Mesothelial cell of epicardium (in vitro differentiated cells): Measurements from ENCODE around the gene BHMT. TPM values are rescaled to one million over a fixed set of nuclear protein-coding genes. Genes with fewer than 3 reads are reported as not detected.
"Not testable (repeated sequence)": the region's sequence is repeated elsewhere in the genome, so short reads cannot be mapped to it uniquely, and the experiment has no call there.

ENCODE experiments used
- DNase-seq, 2 experiments: peaks; one replicate each; pipeline ENCODE4 v3.0.0; 2021; ENCODE audit warnings: low spot score in 2 of 2; ENCODE audit not compliant: unreplicated experiment in 2 of 2
- H3K27ac Mint-ChIP-seq: 2 replicates; pipeline ENCODE4 v1.8.0; 2021; ENCODE audit warnings: mixed read lengths
- H3K27me3 Mint-ChIP-seq: 2 replicates; pipeline ENCODE4 v1.8.0; 2021; ENCODE audit warnings: low read depth, mixed read lengths
- H3K36me3 Mint-ChIP-seq: 2 replicates; pipeline ENCODE4 v1.8.0; 2021; ENCODE audit warnings: mixed read lengths
- H3K4me1 Mint-ChIP-seq: 2 replicates; pipeline ENCODE4 v1.8.0; 2021; ENCODE audit warnings: mixed read lengths
- H3K4me3 Mint-ChIP-seq: 2 replicates; pipeline ENCODE4 v1.8.0; 2021; ENCODE audit warnings: mild to moderate bottlenecking, moderate library complexity, mixed read lengths
- H3K9me3 Mint-ChIP-seq: 2 replicates; pipeline ENCODE4 v1.8.0; 2021; ENCODE audit warnings: mixed read lengths
- total RNA-seq: library from RNA; stranded (reverse); gene quantifications from 3 replicates; pipeline ENCODE4 v1.2.1, GENCODE V29; 2021
- TF ChIP-seq, protein P1 (sequence below): fragments of 200-600 bp; sonication (generic); IDR thresholded peaks from one replicate; pipeline ENCODE4 v1.5.0; 2021; ENCODE audit warnings: antibody characterized with exemption; ENCODE audit not compliant: unreplicated experiment

BHMT gene
- total RNA-seq, 1 donor from 2014 or later = not detected

GRCh38 chr5:79168031-79168430, 56.4 kb downstream of the BHMT start:
- H3K9me3 Mint-ChIP-seq = peaks cover 6% of the 10 kb centered on the region
- peaks cover 15% of the 10 kb centered on the region for H3K4me1 Mint-ChIP-seq
- TF ChIP-seq, protein P1, sequence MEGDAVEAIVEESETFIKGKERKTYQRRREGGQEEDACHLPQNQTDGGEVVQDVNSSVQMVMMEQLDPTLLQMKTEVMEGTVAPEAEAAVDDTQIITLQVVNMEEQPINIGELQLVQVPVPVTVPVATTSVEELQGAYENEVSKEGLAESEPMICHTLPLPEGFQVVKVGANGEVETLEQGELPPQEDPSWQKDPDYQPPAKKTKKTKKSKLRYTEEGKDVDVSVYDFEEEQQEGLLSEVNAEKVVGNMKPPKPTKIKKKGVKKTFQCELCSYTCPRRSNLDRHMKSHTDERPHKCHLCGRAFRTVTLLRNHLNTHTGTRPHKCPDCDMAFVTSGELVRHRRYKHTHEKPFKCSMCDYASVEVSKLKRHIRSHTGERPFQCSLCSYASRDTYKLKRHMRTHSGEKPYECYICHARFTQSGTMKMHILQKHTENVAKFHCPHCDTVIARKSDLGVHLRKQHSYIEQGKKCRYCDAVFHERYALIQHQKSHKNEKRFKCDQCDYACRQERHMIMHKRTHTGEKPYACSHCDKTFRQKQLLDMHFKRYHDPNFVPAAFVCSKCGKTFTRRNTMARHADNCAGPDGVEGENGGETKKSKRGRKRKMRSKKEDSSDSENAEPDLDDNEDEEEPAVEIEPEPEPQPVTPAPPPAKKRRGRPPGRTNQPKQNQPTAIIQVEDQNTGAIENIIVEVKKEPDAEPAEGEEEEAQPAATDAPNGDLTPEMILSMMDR = no peak
- no peak overlapping the region for H3K4me3 Mint-ChIP-seq
- H3K27ac Mint-ChIP-seq = no peak overlapping the region
- no peak for DNase-seq
- no peaks in the 10 kb centered on the region for H3K36me3 Mint-ChIP-seq
- H3K27me3 Mint-ChIP-seq = no peaks in the 10 kb centered on the region

GRCh38 chr5:79170661-79171060, 59.1 kb downstream of the BHMT start:
- TF ChIP-seq, protein P1 = no peak
- no peaks in the 10 kb centered on the region for H3K27me3 Mint-ChIP-seq
- no peak overlapping the region for H3K4me3 Mint-ChIP-seq
- peaks cover 6% of the 10 kb centered on the region for H3K9me3 Mint-ChIP-seq
- no peaks in the 10 kb centered on the region for H3K36me3 Mint-ChIP-seq
- no peak for DNase-seq
- no peak overlapping the region for H3K27ac Mint-ChIP-seq
- peaks cover 15% of the 10 kb centered on the region for H3K4me1 Mint-ChIP-seq

- peak overlapping the region; percentile 71 for H3K27ac Mint-ChIP-seq
- H3K36me3 Mint-ChIP-seq = no peaks in the 10 kb centered on the region
- H3K27me3 Mint-ChIP-seq = no peaks in the 10 kb centered on the region
- DNase-seq = no peak
- H3K9me3 Mint-ChIP-seq = peaks cover 6% of the 10 kb centered on the region
- H3K4me1 Mint-ChIP-seq = peaks cover 15% of the 10 kb centered on the region
- no peak overlapping the region for H3K4me3 Mint-ChIP-seq
- TF ChIP-seq, protein P1 = no peak
These were observed 60.1 kb downstream of the BHMT start for GRCh38 chr5:79171635-79172245.

- TF ChIP-seq, protein P1 = no peak
- peaks cover 6% of the 10 kb centered on the region for H3K9me3 Mint-ChIP-seq
- no peak for DNase-seq
- H3K27me3 Mint-ChIP-seq = no peaks in the 10 kb centered on the region
- no peaks in the 10 kb centered on the region for H3K36me3 Mint-ChIP-seq
- peaks cover 15% of the 10 kb centered on the region for H3K4me1 Mint-ChIP-seq
- no peak overlapping the region for H3K4me3 Mint-ChIP-seq
- H3K27ac Mint-ChIP-seq = peak overlapping the region; percentile 71
These were observed 60.7 kb downstream of the BHMT start for GRCh38 chr5:79172269-79172668.

DNA sequence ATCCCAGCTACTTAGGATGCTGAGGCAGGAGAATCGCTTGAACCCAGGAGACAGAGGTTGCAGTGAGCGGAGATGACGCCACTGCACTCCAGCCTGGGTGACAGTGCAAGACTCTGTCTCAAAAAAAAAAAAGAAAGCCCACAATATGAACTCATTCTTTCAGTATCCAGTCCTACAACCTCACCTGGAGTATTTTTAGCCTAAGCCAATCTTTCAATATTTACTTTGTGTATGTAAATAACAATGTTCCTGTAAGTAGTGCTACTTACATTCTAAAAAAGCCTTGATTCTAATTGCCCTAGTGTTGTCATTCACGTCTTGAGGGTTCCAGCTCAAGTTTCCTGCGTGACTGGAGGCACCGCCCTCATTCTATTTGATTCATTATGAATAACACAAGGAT, 62.0 kb downstream of the BHMT start:
- H3K27ac Mint-ChIP-seq = no peak overlapping the region
- TF ChIP-seq, protein P1 = no peak
- no peak overlapping the region for H3K4me3 Mint-ChIP-seq
- no peaks in the 10 kb centered on the region for H3K9me3 Mint-ChIP-seq
- peaks cover 15% of the 10 kb centered on the region for H3K4me1 Mint-ChIP-seq
- H3K36me3 Mint-ChIP-seq = no peaks in the 10 kb centered on the region
- H3K27me3 Mint-ChIP-seq = no peaks in the 10 kb centered on the region
- no peak for DNase-seq

DNA sequence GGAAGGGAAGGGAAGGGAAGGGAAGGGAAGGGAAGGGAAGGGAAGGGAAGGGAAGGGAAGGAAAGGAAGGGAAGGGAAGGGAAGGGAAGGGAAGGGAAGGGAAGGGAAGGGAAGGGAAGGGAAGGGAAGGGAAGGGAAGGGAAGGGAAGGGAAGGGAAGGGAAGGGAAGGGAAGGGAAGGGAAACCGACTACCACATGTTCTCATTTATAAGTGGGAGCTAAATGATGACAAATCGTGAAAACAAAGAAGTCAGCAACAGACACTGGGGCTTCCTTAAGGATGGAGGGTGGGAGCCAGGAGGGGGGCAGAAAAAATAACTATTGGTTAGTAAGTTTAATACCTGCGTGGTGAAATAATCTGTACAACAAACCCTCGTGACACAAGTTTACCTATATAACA, 68.8 kb downstream of the BHMT start:
- H3K4me3 Mint-ChIP-seq, H3K27ac Mint-ChIP-seq, H3K36me3 Mint-ChIP-seq, H3K9me3 Mint-ChIP-seq, H3K27me3 Mint-ChIP-seq, DNase-seq: not testable (repeated sequence)
- H3K4me1 Mint-ChIP-seq = peaks cover 24% of the 10 kb centered on the region
